ENCODE data around the gene AMBRA1.

- TF ChIP-seq CTCF (IDR thresholded peaks at IDR 0.05; ENCODE audit: poor library complexity, severe bottlenecking) = no peak
- no peak for TF ChIP-seq RAD21 (conservative IDR thresholded peaks at IDR 0.05)
These were observed 130.0 kb downstream of the AMBRA1 start for GRCh38 chr11:46463701-46464421.

Data from neural cell (in vitro differentiated cells).